Gastroesophageal sphincter (tissue), 3 donors: ENCODE results near the gene CDRT4.

Experiments used
- CTCF ChIP-seq, 4 experiments: fragments of 200-600 bp in 2 of 4; fragments of 450-650 bp in 2 of 4; sonication (generic) in 1 of 4; IDR thresholded peaks; one replicate each; pipeline ENCODE4 v1.5.1; 2017 to 2019; ENCODE audit warnings: antibody characterized with exemption in 4 of 4, mild to moderate bottlenecking in 2 of 4, moderate library complexity in 2 of 4
- POLR2A ChIP-seq, 2 donors: fragments of 450-650 bp; IDR thresholded peaks; one replicate each; pipeline ENCODE4 v1.6.1; 2017; ENCODE audit warnings: antibody characterized with exemption in 2 of 2, mild to moderate bottlenecking in 2 of 2, moderate library complexity in 1 of 2
- POLR2AphosphoS5 ChIP-seq: sonication (generic); formaldehyde crosslinking; IDR thresholded peaks from one replicate; pipeline ENCODE4 v1.6.1; 2017; ENCODE audit warnings: antibody characterized with exemption

- no peak for TF ChIP-seq CTCF (IDR thresholded peaks at IDR 0.05)
- TF ChIP-seq POLR2A (IDR thresholded peaks at IDR 0.05) = no peak
- TF ChIP-seq POLR2AphosphoS5 = no peak
Observed at GRCh38 chr17:15446036-15446435, 21.4 kb downstream of the CDRT4 start.
